ENCODE results near the gene HRH2.
"Not testable (repeated sequence)": the region's sequence is repeated elsewhere in the genome, so short reads cannot be mapped to it uniquely, and the experiment has no call there.

HRH2 gene

GRCh38 chr5:175713930-175714329, 56.1 kb downstream of the HRH2 start:
- no peak for DNase-seq (ENCODE audit: low read depth)

GRCh38 chr5:175714479-175715085, 56.7 kb downstream of the HRH2 start:
- no peak for DNase-seq (ENCODE audit: low read depth)

GRCh38 chr5:175715627-175716522, 58.0 kb downstream of the HRH2 start:
- DNase-seq (ENCODE audit: low read depth), result no peak

GRCh38 chr5:175717837-175718236, 60.0 kb downstream of the HRH2 start:
- DNase-seq (ENCODE audit: low read depth), result no peak

DNA sequence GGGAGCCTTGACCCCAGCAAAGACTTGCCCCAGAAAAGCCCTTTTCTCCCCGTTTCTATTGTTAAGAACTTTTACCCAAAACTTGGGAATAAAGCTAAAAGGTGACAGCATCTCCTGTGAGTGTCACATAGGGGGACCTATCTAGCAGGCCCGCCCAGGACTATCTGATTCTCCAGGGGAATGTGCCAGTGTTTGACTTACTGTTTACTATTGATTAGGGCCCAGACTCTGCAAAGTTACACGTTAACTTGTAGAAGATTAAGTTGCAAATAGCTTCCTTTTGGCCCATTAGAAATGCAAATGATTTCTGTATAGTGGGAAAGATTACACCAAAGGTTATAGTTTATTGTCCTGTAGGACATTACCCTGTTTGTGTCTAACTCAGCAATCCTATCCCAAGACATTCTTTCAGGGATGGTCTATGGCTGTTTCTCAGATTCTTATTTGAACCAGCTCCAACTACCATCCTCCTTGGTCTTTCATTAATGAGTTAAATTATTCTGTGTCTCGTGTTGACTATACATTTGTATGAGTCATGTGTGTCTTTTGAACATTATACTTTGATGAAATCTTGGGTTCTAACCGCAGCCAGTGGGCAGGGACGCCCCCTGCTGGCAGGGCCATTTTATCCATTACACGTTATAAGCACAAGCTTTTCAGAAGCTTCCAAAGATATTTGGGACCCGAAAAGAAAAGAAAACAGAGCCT, 60.7 kb downstream of the HRH2 start:
- DNase-seq (ENCODE audit: low read depth), result peak; percentile 35

DNA sequence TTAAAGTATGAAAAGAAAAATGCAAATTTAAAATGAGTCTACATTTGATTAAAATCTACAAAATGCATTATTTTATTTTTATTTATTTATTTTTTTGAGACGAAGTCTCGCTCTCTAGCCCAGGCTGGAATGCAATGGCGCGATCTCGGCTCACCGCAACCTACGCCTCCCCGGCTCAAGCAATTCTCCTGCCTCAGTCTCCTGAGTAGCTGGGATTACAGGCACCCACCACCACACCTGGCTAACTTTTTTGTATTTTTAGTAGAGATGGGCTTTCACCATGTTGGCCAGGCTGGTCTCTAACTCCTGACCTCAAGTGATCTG, 61.2 kb downstream of the HRH2 start:
- DNase-seq (ENCODE audit: low read depth), result not testable (repeated sequence)

GRCh38 chr5:175724314-175725275, 66.7 kb downstream of the HRH2 start:
- DNase-seq (ENCODE audit: low read depth), result no peak

- DNase-seq (ENCODE audit: low read depth), result no peak
Observed at GRCh38 chr5:175728316-175728715, 70.4 kb downstream of the HRH2 start.

DNA sequence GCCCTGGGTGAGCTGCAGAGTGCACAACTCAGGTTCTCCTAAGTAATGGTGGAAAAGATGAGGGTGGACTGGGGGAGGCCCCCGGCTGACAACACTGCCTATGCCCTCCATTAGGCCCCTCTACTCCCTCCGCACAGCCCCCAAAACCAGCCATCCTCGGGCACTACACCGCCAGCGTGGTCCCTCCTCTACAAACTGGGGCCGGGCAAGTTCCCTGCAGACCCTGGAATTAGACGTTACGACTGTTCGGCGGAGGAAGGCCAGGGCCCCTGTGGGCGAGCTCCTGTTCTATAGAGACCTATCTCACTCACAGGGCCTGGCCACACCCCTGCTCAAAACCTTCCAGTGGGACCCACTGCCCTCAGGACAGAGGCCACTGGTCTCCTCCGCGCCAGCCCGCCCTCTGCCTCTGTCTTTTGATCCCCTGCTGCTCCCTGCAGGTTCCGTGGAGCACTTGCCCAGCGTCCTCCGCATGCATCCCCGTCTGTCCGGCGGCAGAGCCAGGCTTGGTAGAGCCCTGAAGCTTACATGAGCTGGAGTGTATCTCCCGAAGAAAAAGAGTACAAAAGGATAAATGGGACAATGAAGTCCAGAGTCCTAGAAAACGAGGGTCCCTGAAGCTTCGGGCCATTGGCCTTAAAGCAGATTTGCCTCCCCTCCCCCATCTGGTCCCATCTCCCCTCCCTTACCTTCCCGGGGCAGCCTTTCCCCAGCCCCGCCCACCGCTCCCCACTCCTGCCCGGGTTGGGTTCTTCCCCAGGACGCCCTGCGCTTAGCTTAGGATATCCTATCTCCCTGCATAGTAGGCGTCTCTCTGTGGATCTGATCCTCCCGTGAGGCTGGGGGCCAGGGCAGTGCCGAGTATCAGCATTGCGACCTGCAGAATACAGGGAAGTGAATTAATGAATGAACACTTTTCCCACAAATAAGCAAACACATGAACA, 71.3 kb downstream of the HRH2 start:
- no peak for DNase-seq (ENCODE audit: low read depth)

DNA sequence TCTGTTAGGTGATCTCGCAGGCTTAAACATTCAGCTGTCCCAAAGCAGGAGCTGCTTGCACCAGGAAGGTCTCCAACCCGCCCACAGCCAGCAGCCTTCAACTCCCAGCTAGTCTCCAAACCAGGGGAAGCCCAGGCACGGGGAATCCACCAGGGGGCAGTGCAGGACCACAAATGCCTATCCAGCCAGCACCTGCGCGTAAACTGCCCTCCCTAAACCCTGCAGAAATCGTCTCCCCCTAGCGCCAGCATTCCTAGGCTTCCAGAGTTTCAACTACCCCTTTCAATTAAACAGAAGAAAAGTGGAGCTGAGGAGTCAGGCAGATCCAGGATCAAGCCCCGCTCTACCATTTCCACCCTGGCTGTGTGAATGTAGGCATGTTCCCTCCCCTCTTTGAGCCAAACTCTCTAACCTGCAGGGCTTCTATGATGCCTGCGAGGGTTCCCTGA, 72.0 kb downstream of the HRH2 start:
- peak; percentile 86 for DNase-seq (ENCODE audit: low read depth)

GRCh38 chr5:175731172-175731571, 73.3 kb downstream of the HRH2 start:
- no peak for DNase-seq (ENCODE audit: low read depth)

DNA sequence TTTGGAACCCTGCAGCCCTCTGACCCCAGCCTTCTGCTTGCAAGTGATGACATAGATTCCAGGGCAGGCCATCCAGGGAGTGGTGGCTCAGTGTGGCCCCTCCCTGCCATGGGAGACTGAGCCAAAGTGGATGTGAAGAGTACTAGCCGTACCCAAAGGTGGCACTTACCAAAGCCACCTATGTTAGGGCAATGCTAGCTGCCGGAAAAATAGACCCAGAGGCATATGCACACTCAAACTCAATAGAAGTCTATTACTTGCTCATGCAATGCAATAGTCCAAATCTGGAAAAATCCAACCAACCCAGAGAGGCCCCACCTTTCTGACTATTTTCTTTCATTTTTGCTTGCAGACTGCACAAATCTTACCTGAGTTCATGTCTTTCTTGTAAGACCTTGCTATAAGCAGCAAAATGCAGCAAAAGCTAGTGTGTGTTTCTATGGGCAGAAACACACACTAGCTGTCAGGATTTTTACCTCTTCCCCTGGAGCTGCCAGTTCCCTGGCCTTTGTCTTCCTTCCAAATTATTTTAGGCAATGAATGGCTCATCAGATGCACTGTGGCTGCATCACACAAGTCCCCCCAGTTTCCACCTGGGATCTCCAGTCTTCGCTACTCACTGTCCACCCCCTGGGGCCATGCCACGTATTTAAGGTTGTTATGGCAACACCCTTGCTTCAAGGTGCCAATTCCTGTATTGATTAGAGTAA, 74.0 kb downstream of the HRH2 start:
- no peak for DNase-seq (ENCODE audit: low read depth)

GRCh38 chr5:175733017-175733416, 75.1 kb downstream of the HRH2 start:
- no peak for DNase-seq (ENCODE audit: low read depth)

- DNase-seq (ENCODE audit: low read depth), result no peak
Observed at GRCh38 chr5:175734016-175734415, 76.1 kb downstream of the HRH2 start.

DNA sequence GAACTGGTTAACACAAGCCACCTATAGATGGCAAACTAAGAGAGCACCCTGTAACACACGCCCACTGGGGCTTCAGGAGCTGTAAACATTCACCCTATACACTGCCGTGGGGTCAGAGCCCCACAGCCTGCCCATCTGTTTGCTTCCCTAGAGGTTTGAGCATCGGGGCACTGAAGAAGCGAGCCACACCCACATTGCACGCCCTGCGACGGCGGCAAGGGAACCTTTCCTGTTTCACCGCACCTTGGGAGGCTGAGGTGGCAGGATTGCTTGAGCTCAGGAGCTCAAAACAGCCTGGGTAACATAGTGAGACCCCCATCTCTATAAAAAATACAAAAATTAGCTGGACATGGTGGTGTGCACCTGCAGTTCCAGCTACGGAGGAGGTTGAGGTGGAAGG, 76.6 kb downstream of the HRH2 start:
- no peak for DNase-seq (ENCODE audit: low read depth)

DNA sequence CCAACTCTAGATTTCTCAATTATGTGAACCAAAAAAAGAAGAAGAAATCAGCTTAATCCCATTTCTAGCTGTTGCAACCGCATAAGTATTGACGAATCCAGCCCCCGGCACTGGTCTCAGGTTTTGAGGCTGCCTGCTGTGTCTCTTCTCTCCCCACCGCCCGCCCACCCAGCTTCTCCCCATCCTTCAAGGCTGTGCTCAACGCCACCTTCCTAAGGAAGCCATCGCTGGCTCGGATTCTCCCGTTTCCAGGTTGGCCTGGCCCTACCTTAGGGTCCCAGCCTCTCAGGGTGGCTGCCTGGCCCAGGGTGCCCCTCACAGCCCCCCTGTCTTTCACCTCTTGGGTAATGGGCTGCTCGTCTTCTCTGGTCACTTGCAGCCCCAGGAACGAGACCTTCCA, 77.8 kb downstream of the HRH2 start:
- DNase-seq (ENCODE audit: low read depth), result no peak

GRCh38 chr5:175736652-175737051, 78.8 kb downstream of the HRH2 start:
- no peak for DNase-seq (ENCODE audit: low read depth)

DNA sequence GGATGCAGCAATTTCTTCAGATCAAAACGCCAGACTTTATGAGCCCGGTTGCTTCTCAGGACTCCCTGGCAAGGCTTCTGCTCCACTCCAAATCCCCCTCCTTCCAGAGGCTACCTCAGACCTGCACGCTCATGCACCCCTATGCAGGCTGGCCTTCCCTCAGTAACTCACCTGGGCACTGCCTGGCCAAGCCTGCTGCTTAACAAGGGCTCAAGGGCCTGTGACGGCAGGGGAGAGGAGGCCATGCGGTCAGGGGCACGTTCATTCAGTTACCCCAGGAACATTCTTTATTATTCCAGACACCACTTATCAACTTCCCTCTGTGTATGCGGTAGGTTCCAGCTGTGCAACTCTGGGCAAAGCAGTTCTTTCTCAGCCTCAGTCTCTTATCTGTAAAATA, 79.6 kb downstream of the HRH2 start:
- DNase-seq (ENCODE audit: low read depth), result no peak

GRCh38 chr5:175738126-175738525, 80.3 kb downstream of the HRH2 start:
- DNase-seq (ENCODE audit: low read depth), result no peak

DNA sequence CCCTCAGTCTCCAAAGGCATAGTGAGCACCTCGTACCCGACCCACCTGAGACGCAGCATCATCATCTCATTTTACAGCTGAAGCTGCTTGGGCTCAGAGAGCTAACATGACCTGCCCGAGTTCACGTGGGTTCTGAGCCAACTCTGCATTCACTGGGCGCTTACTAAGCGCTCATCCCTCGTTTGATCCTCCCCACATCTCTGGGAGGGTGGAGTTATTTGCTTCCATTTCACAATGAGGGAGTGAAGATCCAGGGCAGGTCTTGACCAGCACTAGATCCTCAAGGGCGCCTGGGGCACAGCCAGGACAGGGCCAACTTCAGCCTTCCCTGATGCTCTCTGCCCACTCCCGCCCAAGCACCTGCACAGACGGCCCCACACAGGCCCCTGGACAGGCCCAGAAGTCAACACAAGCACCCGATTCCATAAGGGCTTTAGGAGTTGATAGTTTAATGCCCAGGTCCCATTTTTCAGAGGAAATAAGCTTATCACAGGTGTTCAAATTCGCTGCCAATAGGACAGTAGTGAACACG, 80.8 kb downstream of the HRH2 start:
- DNase-seq (ENCODE audit: low read depth), result no peak
